Liver (tissue), 9 donors: ENCODE results near the gene TENT5C. TPM values are rescaled to one million over a fixed set of nuclear protein-coding genes. Genes with fewer than 3 reads are reported as not detected.

Source experiments
- DNase-seq: peaks from one replicate; pipeline ENCODE4 v3.0.0-alpha.2; 2017; ENCODE audit warnings: low spot score
- H3K27ac ChIP-seq, 2 donors: one replicate each; pipeline ENCODE4 v1.7.0; 2013; ENCODE audit warnings: inconsistent platforms in 2 of 2, low read length in 2 of 2, control low read depth in 1 of 2, low read depth in 1 of 2, mild to moderate bottlenecking in 1 of 2
- H3K27me3 ChIP-seq, 4 donors: one replicate each; pipeline versions ENCODE4 v1.6.1 to v1.7.0; 2013; ENCODE audit warnings: low read length in 3 of 4, inconsistent platforms in 1 of 4, mild to moderate bottlenecking in 1 of 4, moderate library complexity in 1 of 4; ENCODE audit not compliant: control insufficient read depth in 4 of 4, insufficient read depth in 4 of 4
- H3K36me3 ChIP-seq, 4 donors: one replicate each; pipeline versions ENCODE4 v1.6.1 to v1.7.0; 2013; ENCODE audit warnings: low read length in 3 of 4, mild to moderate bottlenecking in 3 of 4, low read depth in 1 of 4, moderate library complexity in 1 of 4; ENCODE audit not compliant: control insufficient read depth in 4 of 4, insufficient read depth in 3 of 4
- H3K4me1 ChIP-seq, 4 donors: one replicate each; pipeline versions ENCODE4 v1.6.1 to v1.7.0; 2013; ENCODE audit warnings: low read length in 3 of 4, mild to moderate bottlenecking in 3 of 4, moderate library complexity in 1 of 4; ENCODE audit not compliant: control insufficient read depth in 4 of 4, insufficient read depth in 4 of 4
- H3K4me3 ChIP-seq, 3 donors: one replicate each; pipeline versions ENCODE4 v1.6.1 to v1.7.0; 2013; ENCODE audit warnings: low read length in 3 of 3, control low read depth in 1 of 3, low read depth in 1 of 3, mild to moderate bottlenecking in 1 of 3
- H3K9ac ChIP-seq, 2 donors: one replicate each; pipeline ENCODE4 v1.7.0; 2013; ENCODE audit warnings: low read length in 2 of 2, mild to moderate bottlenecking in 2 of 2, moderate library complexity in 2 of 2, control low read depth in 1 of 2, low read depth in 1 of 2
- H3K9me3 ChIP-seq, 4 donors: one replicate each; pipeline versions ENCODE4 v1.6.1 to v1.7.0; 2013; ENCODE audit warnings: low read length in 3 of 4; ENCODE audit not compliant: control insufficient read depth in 4 of 4
- EGR1 ChIP-seq, 2 donors: IDR thresholded peaks; 2 replicates each; pipeline ENCODE4 v1.6.1; 2016 to 2018; ENCODE audit warnings: antibody characterized with exemption in 2 of 2, low read depth in 2 of 2
- FOXA1 ChIP-seq: IDR thresholded peaks from 2 replicates; pipeline ENCODE4 v1.6.1; 2016; ENCODE audit warnings: antibody characterized with exemption
- FOXA2 ChIP-seq: IDR thresholded peaks from 2 replicates; pipeline ENCODE4 v1.6.1; 2016; ENCODE audit warnings: antibody characterized with exemption
- GABPA ChIP-seq, 2 donors: IDR thresholded peaks in 1 of 2; conservative IDR thresholded peaks in 1 of 2; 2 replicates each; pipeline ENCODE4 v1.6.1; 2016; ENCODE audit warnings: antibody characterized with exemption in 2 of 2, mild to moderate bottlenecking in 1 of 2, moderate library complexity in 1 of 2
- HNF4A ChIP-seq, 2 donors: conservative IDR thresholded peaks; 2 replicates each; pipeline ENCODE4 v1.6.1; 2016; ENCODE audit warnings: antibody characterized with exemption in 2 of 2, mild to moderate bottlenecking in 2 of 2
- HNF4G ChIP-seq: IDR thresholded peaks from 2 replicates; pipeline ENCODE4 v1.6.1; 2016; ENCODE audit warnings: antibody characterized with exemption
- JUND ChIP-seq, 2 donors: IDR thresholded peaks; 2 replicates each; pipeline ENCODE4 v1.6.1; 2016; ENCODE audit warnings: antibody characterized with exemption in 2 of 2
- NR2F2 ChIP-seq: IDR thresholded peaks from 2 replicates; pipeline ENCODE4 v1.6.1; 2016; ENCODE audit warnings: antibody characterized with exemption
- RAD21 ChIP-seq, 2 donors: IDR thresholded peaks; 2 replicates each; pipeline ENCODE4 v1.6.1; 2016; ENCODE audit warnings: antibody characterized with exemption in 2 of 2, mild to moderate bottlenecking in 2 of 2
- RXRA ChIP-seq, 2 donors: IDR thresholded peaks; 2 replicates each; pipeline ENCODE4 v1.6.1; 2017 to 2018; ENCODE audit warnings: antibody characterized with exemption in 2 of 2, mild to moderate bottlenecking in 1 of 2
- SP1 ChIP-seq: IDR thresholded peaks from 2 replicates; pipeline ENCODE4 v1.6.1; 2018; ENCODE audit warnings: antibody characterized with exemption, mild to moderate bottlenecking
- TAF1 ChIP-seq: conservative IDR thresholded peaks from 2 replicates; pipeline ENCODE4 v1.6.1; 2016; ENCODE audit warnings: antibody characterized with exemption, mild to moderate bottlenecking
- YY1 ChIP-seq: IDR thresholded peaks from 2 replicates; pipeline ENCODE4 v1.6.1; 2016; ENCODE audit warnings: antibody characterized with exemption, mild to moderate bottlenecking
- WGBS: extraction: QIAGEN DNeasy Blood & Tissue Kit; methylation state at CpG from one replicate; pipeline ENCODE4 v1.1.7; 2013; 5-methylcytosine and 5-hydroxymethylcytosine counted together
- polyA plus RNA-seq, 2 donors: library from polyadenylated mRNA; stranded (reverse) in 1 of 2; unstranded in 1 of 2; fragments of 200-250 nt in 1 of 2; fragments of >200 nt in 1 of 2; fragmentation: Nextera tagmentation in 1 of 2; extraction: Ambion mirVana in 1 of 2; gene quantifications; one replicate each; pipeline versions ENCODE4 v1.2.1 to v1.2.3, GENCODE V29; 2013 to 2015
- total RNA-seq, 2 donors: library from RNA; depleted of rRNA; stranded (reverse); fragments of >200 nt; gene quantifications; one replicate each; pipeline ENCODE4 v1.2.3, GENCODE V29; 2014
- TF ChIP-seq, protein P1 (sequence below): fragments of 150-350 bp; IDR thresholded peaks from 2 replicates; pipeline ENCODE4 v1.5.1; 2017; ENCODE audit warnings: improper control_type of control experiment, low read depth, low read length; ENCODE audit not compliant: missing input control
- TF ChIP-seq, protein P2 (sequence below): IDR thresholded peaks from 2 replicates; pipeline ENCODE4 v1.6.1; 2016; ENCODE audit warnings: antibody characterized with exemption
- TF ChIP-seq, protein P3 (sequence below): IDR thresholded peaks from 2 replicates; pipeline ENCODE4 v1.6.1; 2016; ENCODE audit warnings: antibody characterized with exemption, mild to moderate bottlenecking
- TF ChIP-seq, protein P4 (sequence below): IDR thresholded peaks from 2 replicates; pipeline ENCODE4 v1.6.1; 2016; ENCODE audit warnings: antibody characterized with exemption
- TF ChIP-seq, protein P5 (sequence below): IDR thresholded peaks from 2 replicates; pipeline ENCODE4 v1.6.1; 2016; ENCODE audit warnings: antibody characterized with exemption
- donor health status: healthy.
- donor health status: healthy.
- donor health status: healthy.
- donor health status: healthy.
- donor health status: healthy.

Gene TENT5C
- total and polyA plus RNA-seq, 4 donors = 1.1 to 200 (median 4.8) TPM

DNA sequence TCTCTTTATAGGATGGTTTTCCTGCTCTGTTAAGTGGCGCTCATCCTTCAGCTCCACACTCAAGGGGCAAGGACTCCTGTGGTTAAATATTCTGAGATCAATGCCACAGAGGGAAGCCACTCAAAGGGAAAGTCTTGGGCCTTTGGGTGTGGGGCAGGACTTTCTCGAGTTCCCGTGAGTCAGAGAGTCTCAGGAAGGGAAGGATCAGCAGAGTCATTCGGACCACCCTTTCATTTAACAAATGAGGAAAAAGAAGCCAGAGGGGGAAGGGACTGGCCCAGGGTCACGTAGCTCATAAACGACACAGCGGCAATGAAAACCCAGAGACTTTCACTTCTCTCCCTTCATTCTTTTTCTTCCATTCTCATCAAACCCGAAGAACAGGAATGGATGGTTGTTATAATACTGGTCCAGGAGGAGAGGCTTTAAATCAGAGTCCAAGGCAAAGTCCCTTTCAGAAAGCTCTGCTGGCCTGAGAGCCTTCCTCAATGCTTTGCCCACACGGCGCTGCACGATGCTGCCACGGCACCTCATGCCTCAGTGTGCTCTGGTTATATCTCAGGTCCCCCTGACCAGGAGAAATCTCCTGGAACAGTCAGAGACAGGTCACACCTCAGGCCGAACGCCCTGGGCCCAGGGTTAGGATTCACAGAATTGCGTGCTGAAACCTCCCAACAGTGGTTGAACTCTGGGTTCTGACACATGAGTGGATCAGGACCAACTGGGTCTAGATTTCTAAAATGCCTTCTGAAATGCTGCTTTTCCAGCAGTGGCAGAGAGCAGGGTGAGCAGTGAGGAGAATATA is 65.3 kb downstream of the TENT5C start:
- H3K4me1 ChIP-seq = no peaks in the 10 kb centered on the region
- no peaks in the 10 kb centered on the region for H3K9me3 ChIP-seq
- TF ChIP-seq EGR1 (IDR thresholded peaks at IDR 0.05; ENCODE audit: low read depth in 2 of 2) = no peak
- TF ChIP-seq TAF1 = no peak
- TF ChIP-seq, protein P1, sequence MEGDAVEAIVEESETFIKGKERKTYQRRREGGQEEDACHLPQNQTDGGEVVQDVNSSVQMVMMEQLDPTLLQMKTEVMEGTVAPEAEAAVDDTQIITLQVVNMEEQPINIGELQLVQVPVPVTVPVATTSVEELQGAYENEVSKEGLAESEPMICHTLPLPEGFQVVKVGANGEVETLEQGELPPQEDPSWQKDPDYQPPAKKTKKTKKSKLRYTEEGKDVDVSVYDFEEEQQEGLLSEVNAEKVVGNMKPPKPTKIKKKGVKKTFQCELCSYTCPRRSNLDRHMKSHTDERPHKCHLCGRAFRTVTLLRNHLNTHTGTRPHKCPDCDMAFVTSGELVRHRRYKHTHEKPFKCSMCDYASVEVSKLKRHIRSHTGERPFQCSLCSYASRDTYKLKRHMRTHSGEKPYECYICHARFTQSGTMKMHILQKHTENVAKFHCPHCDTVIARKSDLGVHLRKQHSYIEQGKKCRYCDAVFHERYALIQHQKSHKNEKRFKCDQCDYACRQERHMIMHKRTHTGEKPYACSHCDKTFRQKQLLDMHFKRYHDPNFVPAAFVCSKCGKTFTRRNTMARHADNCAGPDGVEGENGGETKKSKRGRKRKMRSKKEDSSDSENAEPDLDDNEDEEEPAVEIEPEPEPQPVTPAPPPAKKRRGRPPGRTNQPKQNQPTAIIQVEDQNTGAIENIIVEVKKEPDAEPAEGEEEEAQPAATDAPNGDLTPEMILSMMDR = no peak
- no peak for TF ChIP-seq HNF4A (conservative IDR thresholded peaks at IDR 0.05)
- TF ChIP-seq YY1 = no peak
- TF ChIP-seq RAD21 (IDR thresholded peaks at IDR 0.05) = no peak
- no peak for TF ChIP-seq FOXA1
- no peak for TF ChIP-seq NR2F2
- no peak for TF ChIP-seq FOXA2
- no peak for TF ChIP-seq SP1
- TF ChIP-seq JUND (IDR thresholded peaks at IDR 0.05) = no peak
- TF ChIP-seq, protein P2, sequence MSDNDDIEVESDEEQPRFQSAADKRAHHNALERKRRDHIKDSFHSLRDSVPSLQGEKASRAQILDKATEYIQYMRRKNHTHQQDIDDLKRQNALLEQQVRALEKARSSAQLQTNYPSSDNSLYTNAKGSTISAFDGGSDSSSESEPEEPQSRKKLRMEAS = no peak
- TF ChIP-seq, protein P3, sequence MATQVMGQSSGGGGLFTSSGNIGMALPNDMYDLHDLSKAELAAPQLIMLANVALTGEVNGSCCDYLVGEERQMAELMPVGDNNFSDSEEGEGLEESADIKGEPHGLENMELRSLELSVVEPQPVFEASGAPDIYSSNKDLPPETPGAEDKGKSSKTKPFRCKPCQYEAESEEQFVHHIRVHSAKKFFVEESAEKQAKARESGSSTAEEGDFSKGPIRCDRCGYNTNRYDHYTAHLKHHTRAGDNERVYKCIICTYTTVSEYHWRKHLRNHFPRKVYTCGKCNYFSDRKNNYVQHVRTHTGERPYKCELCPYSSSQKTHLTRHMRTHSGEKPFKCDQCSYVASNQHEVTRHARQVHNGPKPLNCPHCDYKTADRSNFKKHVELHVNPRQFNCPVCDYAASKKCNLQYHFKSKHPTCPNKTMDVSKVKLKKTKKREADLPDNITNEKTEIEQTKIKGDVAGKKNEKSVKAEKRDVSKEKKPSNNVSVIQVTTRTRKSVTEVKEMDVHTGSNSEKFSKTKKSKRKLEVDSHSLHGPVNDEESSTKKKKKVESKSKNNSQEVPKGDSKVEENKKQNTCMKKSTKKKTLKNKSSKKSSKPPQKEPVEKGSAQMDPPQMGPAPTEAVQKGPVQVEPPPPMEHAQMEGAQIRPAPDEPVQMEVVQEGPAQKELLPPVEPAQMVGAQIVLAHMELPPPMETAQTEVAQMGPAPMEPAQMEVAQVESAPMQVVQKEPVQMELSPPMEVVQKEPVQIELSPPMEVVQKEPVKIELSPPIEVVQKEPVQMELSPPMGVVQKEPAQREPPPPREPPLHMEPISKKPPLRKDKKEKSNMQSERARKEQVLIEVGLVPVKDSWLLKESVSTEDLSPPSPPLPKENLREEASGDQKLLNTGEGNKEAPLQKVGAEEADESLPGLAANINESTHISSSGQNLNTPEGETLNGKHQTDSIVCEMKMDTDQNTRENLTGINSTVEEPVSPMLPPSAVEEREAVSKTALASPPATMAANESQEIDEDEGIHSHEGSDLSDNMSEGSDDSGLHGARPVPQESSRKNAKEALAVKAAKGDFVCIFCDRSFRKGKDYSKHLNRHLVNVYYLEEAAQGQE = no peak
- TF ChIP-seq, protein P4, sequence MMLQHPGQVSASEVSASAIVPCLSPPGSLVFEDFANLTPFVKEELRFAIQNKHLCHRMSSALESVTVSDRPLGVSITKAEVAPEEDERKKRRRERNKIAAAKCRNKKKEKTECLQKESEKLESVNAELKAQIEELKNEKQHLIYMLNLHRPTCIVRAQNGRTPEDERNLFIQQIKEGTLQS = no peak
- TF ChIP-seq, protein P5, sequence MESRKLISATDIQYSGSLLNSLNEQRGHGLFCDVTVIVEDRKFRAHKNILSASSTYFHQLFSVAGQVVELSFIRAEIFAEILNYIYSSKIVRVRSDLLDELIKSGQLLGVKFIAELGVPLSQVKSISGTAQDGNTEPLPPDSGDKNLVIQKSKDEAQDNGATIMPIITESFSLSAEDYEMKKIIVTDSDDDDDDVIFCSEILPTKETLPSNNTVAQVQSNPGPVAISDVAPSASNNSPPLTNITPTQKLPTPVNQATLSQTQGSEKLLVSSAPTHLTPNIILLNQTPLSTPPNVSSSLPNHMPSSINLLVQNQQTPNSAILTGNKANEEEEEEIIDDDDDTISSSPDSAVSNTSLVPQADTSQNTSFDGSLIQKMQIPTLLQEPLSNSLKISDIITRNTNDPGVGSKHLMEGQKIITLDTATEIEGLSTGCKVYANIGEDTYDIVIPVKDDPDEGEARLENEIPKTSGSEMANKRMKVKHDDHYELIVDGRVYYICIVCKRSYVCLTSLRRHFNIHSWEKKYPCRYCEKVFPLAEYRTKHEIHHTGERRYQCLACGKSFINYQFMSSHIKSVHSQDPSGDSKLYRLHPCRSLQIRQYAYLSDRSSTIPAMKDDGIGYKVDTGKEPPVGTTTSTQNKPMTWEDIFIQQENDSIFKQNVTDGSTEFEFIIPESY = no peak
- TF ChIP-seq HNF4G = no peak
- no peak for TF ChIP-seq GABPA (IDR thresholded peaks at IDR 0.05 in 1 of 2, conservative IDR thresholded peaks at IDR 0.05 in 1 of 2)
- TF ChIP-seq RXRA (IDR thresholded peaks at IDR 0.05) = no peak
- no peaks in the 10 kb centered on the region for H3K36me3 ChIP-seq
- no peak for DNase-seq
- H3K4me3 ChIP-seq = no peak overlapping the region
- 88% methylated on average over 15 of the region's 15 CpGs for WGBS
- H3K9ac ChIP-seq = no peak overlapping the region
- H3K27ac ChIP-seq = no peak overlapping the region
- no peaks in the 10 kb centered on the region for H3K27me3 ChIP-seq
